Measurements from ENCODE around the gene CREB3L1.

DNA sequence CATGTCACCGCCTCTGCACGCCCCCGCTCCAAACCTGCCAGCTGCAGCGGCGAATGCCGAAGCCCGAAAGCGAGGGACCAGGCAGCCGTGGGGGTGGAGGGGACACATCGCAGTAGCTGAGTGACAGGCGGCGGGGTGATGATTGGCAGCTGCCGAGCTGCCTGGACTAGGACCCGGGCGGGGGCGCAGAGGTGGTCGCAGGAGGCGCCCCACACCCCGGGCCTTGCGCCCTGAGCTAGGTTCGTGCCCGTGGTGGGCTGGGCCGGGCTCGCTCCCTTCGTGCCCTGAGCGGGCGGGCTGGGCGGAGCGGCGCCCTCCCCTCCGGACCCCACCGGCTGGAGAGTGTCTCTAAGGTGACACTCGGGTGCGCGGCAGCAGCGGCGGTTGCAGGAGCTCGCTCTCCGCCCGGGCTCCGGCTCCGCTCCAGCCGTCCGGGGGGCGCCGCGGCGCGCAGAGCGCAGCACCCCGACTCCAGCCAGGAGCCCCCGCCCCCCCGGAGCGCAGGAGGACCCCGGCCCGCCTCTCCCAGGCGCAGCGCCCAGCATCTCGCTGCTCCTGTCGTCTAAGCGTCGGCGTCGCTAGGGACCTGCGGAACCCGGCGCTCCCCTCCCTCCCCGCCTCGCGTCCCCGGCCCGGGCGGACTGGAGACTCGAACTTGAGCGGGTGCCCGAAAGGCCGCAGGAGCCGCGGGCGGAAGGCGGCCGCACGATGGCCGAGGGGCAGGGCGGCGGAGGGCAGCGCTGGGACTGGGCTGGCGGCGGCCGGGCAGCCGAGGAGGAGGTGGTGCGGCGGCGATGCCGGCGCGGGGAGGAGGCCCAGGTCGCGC, 55.3 kb downstream of the CREB3L1 start:
- TF ChIP-seq, protein P1, sequence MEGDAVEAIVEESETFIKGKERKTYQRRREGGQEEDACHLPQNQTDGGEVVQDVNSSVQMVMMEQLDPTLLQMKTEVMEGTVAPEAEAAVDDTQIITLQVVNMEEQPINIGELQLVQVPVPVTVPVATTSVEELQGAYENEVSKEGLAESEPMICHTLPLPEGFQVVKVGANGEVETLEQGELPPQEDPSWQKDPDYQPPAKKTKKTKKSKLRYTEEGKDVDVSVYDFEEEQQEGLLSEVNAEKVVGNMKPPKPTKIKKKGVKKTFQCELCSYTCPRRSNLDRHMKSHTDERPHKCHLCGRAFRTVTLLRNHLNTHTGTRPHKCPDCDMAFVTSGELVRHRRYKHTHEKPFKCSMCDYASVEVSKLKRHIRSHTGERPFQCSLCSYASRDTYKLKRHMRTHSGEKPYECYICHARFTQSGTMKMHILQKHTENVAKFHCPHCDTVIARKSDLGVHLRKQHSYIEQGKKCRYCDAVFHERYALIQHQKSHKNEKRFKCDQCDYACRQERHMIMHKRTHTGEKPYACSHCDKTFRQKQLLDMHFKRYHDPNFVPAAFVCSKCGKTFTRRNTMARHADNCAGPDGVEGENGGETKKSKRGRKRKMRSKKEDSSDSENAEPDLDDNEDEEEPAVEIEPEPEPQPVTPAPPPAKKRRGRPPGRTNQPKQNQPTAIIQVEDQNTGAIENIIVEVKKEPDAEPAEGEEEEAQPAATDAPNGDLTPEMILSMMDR (conservative IDR thresholded peaks at IDR 0.05; ENCODE audit: low read length) = no peak
- no peak for TF ChIP-seq EZH2phosphoT487 (IDR thresholded peaks at IDR 0.05; ENCODE audit: borderline replicate concordance)

Data from Loucy (cell line).